ENCODE measurements around the gene RNF126.
A peak's percentile ranks its signal among the peaks of the same experiment; 100 is the strongest.

The RNF126 gene

GRCh38 chr19:677601-678436 is 14.8 kb upstream of the RNF126 start:
- no peak for DNase-seq (ENCODE audit: low spot score)
- no peak overlapping the region for H3K4ac ChIP-seq (ENCODE audit: low read length)
- H3K27ac ChIP-seq (replicated peaks; ENCODE audit: low read length): no peak overlapping the region

GRCh38 chr19:677201-677600 is 14.2 kb upstream of the RNF126 start:
- H3K4me3 ChIP-seq (ENCODE audit: low read length in 2 of 2): no peak overlapping the region

More at GRCh38 chr19:677601-678436, 14.8 kb upstream of the RNF126 start:
- Histone ChIP-seq H3K18ac (ENCODE audit: low read length) (no peak overlapping the region), H3K4me3 (ENCODE audit: low read length in 2 of 2) (no peak overlapping the region), H3K14ac (ENCODE audit: low read length) (peak overlapping the region; percentile 56), H4K91ac (ENCODE audit: low read depth, low read length, poor library complexity) (no peak overlapping the region), H3K36me3 (replicated peaks in 1 of 2; ENCODE audit: control insufficient read depth in 2 of 2, insufficient read depth in 2 of 2, low read length in 2 of 2) (no peaks in the 10 kb centered on the region), H4K8ac (ENCODE audit: low read depth, low read length) (no peak overlapping the region), H3K9ac (ENCODE audit: low read depth, low read length, poor library complexity) (peak overlapping the region; percentile 77), H3K27me3 (ENCODE audit: control insufficient read depth in 3 of 3, insufficient read depth in 3 of 3, low read depth in 1 of 3, low read length in 3 of 3) (peaks cover 2 to 18% (median 18%) of the 10 kb centered on the region in 3 experiments), H3K79me1 (ENCODE audit: low read depth, low read length) (peaks cover 6% of the 10 kb centered on the region), H2BK5ac (ENCODE audit: low read length) (no peak overlapping the region), H2AK5ac (ENCODE audit: low read depth, low read length) (peak overlapping the region; percentile 74), H2BK12ac (ENCODE audit: low read length) (no peak overlapping the region), H3K4me1 (ENCODE audit: control insufficient read depth in 2 of 2, insufficient read depth in 1 of 2, low read depth in 1 of 2, low read length in 2 of 2) (peaks cover 14 to 25% of the 10 kb centered on the region in 2 donors), H3K4me2 (ENCODE audit: insufficient read depth, low read length, poor library complexity, severe bottlenecking) (no peak overlapping the region), H2BK15ac (ENCODE audit: low read length) (peak overlapping the region; percentile 67), H2AFZ (ENCODE audit: low read length) (no peak overlapping the region), H3K23ac (ENCODE audit: low read depth, low read length, poor library complexity) (no peak overlapping the region), H3K9me3 (replicated peaks in 1 of 2; ENCODE audit: control insufficient read depth in 2 of 2, insufficient read depth in 1 of 2, low read depth in 1 of 2, low read length in 2 of 2) (no peaks in the 10 kb centered on the region), H2BK120ac (ENCODE audit: low read depth, low read length) (no peak overlapping the region)
- no CpG with 5 or more reads among the region's 22 CpGs for WGBS, 2 donors (ENCODE audit: extremely low coverage in 2 of 2, insufficient read length in 2 of 2, insufficient replicate concordance in 1 of 2)

GRCh38 chr19:676339-677105 is 13.5 kb upstream of the RNF126 start, which contains the start of gene FSTL3:
TSS of gene FSTL3 (plus strand) at chr19:676392. CDS start at chr19:676424, 32 bp downstream.
- peaks cover 6% of the 10 kb centered on the region for H3K79me1 ChIP-seq (ENCODE audit: low read depth, low read length)
- H3K27ac ChIP-seq (replicated peaks; ENCODE audit: low read length): no peak within 1 kb of the TSS
- peaks cover 2 to 18% (median 18%) of the 10 kb centered on the region in 3 experiments for H3K27me3 ChIP-seq (ENCODE audit: control insufficient read depth in 3 of 3, insufficient read depth in 3 of 3, low read depth in 1 of 3, low read length in 3 of 3)
- H3K4me1 ChIP-seq (ENCODE audit: control insufficient read depth in 2 of 2, insufficient read depth in 1 of 2, low read depth in 1 of 2, low read length in 2 of 2): peaks cover 14 to 25% of the 10 kb centered on the region in 2 donors
- no CpG with 5 or more reads among the region's 63 CpGs for WGBS, 2 donors (ENCODE audit: extremely low coverage in 2 of 2, insufficient read length in 2 of 2, insufficient replicate concordance in 1 of 2)
- H2BK12ac ChIP-seq (ENCODE audit: low read length): no peak within 1 kb of the TSS
- no peak within 1 kb of the TSS for H4K8ac ChIP-seq (ENCODE audit: low read depth, low read length)
- H2BK120ac ChIP-seq (ENCODE audit: low read depth, low read length): no peak within 1 kb of the TSS
- H2AFZ ChIP-seq (ENCODE audit: low read length): peak within 1 kb of the TSS; percentile 73
- no peak within 1 kb of the TSS for H2BK5ac ChIP-seq (ENCODE audit: low read length)
- H3K18ac ChIP-seq (ENCODE audit: low read length): peak within 1 kb of the TSS; percentile 85
- peak within 1 kb of the TSS; percentile 98 for H2AK5ac ChIP-seq (ENCODE audit: low read depth, low read length)
- no peak within 1 kb of the TSS for H3K4ac ChIP-seq (ENCODE audit: low read length)
- H3K23ac ChIP-seq (ENCODE audit: low read depth, low read length, poor library complexity): peak within 1 kb of the TSS; percentile 91
- no peak within 1 kb of the TSS for H4K91ac ChIP-seq (ENCODE audit: low read depth, low read length, poor library complexity)
- peak within 1 kb of the TSS; percentile 49 for H3K14ac ChIP-seq (ENCODE audit: low read length)
- H3K4me3 ChIP-seq (ENCODE audit: low read length in 2 of 2): no peak within 1 kb of the TSS
- H3K9me3 ChIP-seq (replicated peaks in 1 of 2; ENCODE audit: control insufficient read depth in 2 of 2, insufficient read depth in 1 of 2, low read depth in 1 of 2, low read length in 2 of 2): no peaks in the 10 kb centered on the region
- no peak within 1 kb of the TSS for H2BK15ac ChIP-seq (ENCODE audit: low read length)
- no peak for DNase-seq (ENCODE audit: low spot score)
- H3K36me3 ChIP-seq (replicated peaks in 1 of 2; ENCODE audit: control insufficient read depth in 2 of 2, insufficient read depth in 2 of 2, low read length in 2 of 2): no peaks in the 10 kb centered on the region
- peak within 1 kb of the TSS; percentile 44 for H3K9ac ChIP-seq (ENCODE audit: low read depth, low read length, poor library complexity)
- H3K4me2 ChIP-seq (ENCODE audit: insufficient read depth, low read length, poor library complexity, severe bottlenecking): peak within 1 kb of the TSS; percentile 40

More at GRCh38 chr19:677201-677600, 14.2 kb upstream of the RNF126 start:
- Histone ChIP-seq H2BK120ac (ENCODE audit: low read depth, low read length) (no peak overlapping the region), H3K27me3 (ENCODE audit: control insufficient read depth in 3 of 3, insufficient read depth in 3 of 3, low read depth in 1 of 3, low read length in 3 of 3) (peaks cover 2 to 18% (median 18%) of the 10 kb centered on the region in 3 experiments), H3K4ac (ENCODE audit: low read length) (no peak overlapping the region), H3K9me3 (replicated peaks in 1 of 2; ENCODE audit: control insufficient read depth in 2 of 2, insufficient read depth in 1 of 2, low read depth in 1 of 2, low read length in 2 of 2) (no peaks in the 10 kb centered on the region), H3K4me1 (ENCODE audit: control insufficient read depth in 2 of 2, insufficient read depth in 1 of 2, low read depth in 1 of 2, low read length in 2 of 2) (peaks cover 14 to 25% of the 10 kb centered on the region in 2 donors), H4K8ac (ENCODE audit: low read depth, low read length) (no peak overlapping the region), H2AK5ac (ENCODE audit: low read depth, low read length) (peak overlapping the region; percentile 35), H3K14ac (ENCODE audit: low read length) (no peak overlapping the region), H2AFZ (ENCODE audit: low read length) (no peak overlapping the region), H4K91ac (ENCODE audit: low read depth, low read length, poor library complexity) (no peak overlapping the region), H2BK5ac (ENCODE audit: low read length) (no peak overlapping the region), H3K36me3 (replicated peaks in 1 of 2; ENCODE audit: control insufficient read depth in 2 of 2, insufficient read depth in 2 of 2, low read length in 2 of 2) (no peaks in the 10 kb centered on the region), H3K23ac (ENCODE audit: low read depth, low read length, poor library complexity) (no peak overlapping the region), H2BK15ac (ENCODE audit: low read length) (no peak overlapping the region), H3K79me1 (ENCODE audit: low read depth, low read length) (peaks cover 6% of the 10 kb centered on the region), H2BK12ac (ENCODE audit: low read length) (no peak overlapping the region), H3K9ac (ENCODE audit: low read depth, low read length, poor library complexity) (no peak overlapping the region), H3K4me2 (ENCODE audit: insufficient read depth, low read length, poor library complexity, severe bottlenecking) (no peak overlapping the region), H3K27ac (replicated peaks; ENCODE audit: low read length) (no peak overlapping the region), H3K18ac (ENCODE audit: low read length) (no peak overlapping the region)
- no peak for DNase-seq (ENCODE audit: low spot score)
- WGBS, 2 donors (ENCODE audit: extremely low coverage in 2 of 2, insufficient read length in 2 of 2, insufficient replicate concordance in 1 of 2): no CpG with 5 or more reads among the region's 15 CpGs

GRCh38 chr19:676007-676338 is 13.0 kb upstream of the RNF126 start:
- Histone ChIP-seq H2BK5ac (ENCODE audit: low read length) (no peak overlapping the region), H2BK12ac (ENCODE audit: low read length) (no peak overlapping the region), H3K4ac (ENCODE audit: low read length) (no peak overlapping the region), H3K4me2 (ENCODE audit: insufficient read depth, low read length, poor library complexity, severe bottlenecking) (peak overlapping the region; percentile 11), H4K91ac (ENCODE audit: low read depth, low read length, poor library complexity) (no peak overlapping the region), H3K27ac (replicated peaks; ENCODE audit: low read length) (no peak overlapping the region), H2BK120ac (ENCODE audit: low read depth, low read length) (no peak overlapping the region), H2AK5ac (ENCODE audit: low read depth, low read length) (peak overlapping the region; percentile 98), H3K9me3 (replicated peaks in 1 of 2; ENCODE audit: control insufficient read depth in 2 of 2, insufficient read depth in 1 of 2, low read depth in 1 of 2, low read length in 2 of 2) (no peaks in the 10 kb centered on the region), H3K79me1 (ENCODE audit: low read depth, low read length) (peaks cover 2% of the 10 kb centered on the region), H3K36me3 (replicated peaks in 1 of 2; ENCODE audit: control insufficient read depth in 2 of 2, insufficient read depth in 2 of 2, low read length in 2 of 2) (no peaks in the 10 kb centered on the region), H3K27me3 (ENCODE audit: control insufficient read depth in 3 of 3, insufficient read depth in 3 of 3, low read depth in 1 of 3, low read length in 3 of 3) (peaks cover 2 to 18% (median 18%) of the 10 kb centered on the region in 3 experiments), H3K9ac (ENCODE audit: low read depth, low read length, poor library complexity) (no peak overlapping the region), H3K14ac (ENCODE audit: low read length) (no peak overlapping the region), H4K8ac (ENCODE audit: low read depth, low read length) (no peak overlapping the region), H3K4me3 (ENCODE audit: low read length in 2 of 2) (no peak overlapping the region), H2AFZ (ENCODE audit: low read length) (no peak overlapping the region), H3K18ac (ENCODE audit: low read length) (peak overlapping the region; percentile 71), H3K23ac (ENCODE audit: low read depth, low read length, poor library complexity) (peak overlapping the region; percentile 73), H3K4me1 (ENCODE audit: control insufficient read depth in 2 of 2, insufficient read depth in 1 of 2, low read depth in 1 of 2, low read length in 2 of 2) (peaks cover 11 to 25% of the 10 kb centered on the region in 2 donors), H2BK15ac (ENCODE audit: low read length) (no peak overlapping the region)
- no CpG with 5 or more reads among the region's 31 CpGs for WGBS, 2 donors (ENCODE audit: extremely low coverage in 2 of 2, insufficient read length in 2 of 2, insufficient replicate concordance in 1 of 2)
- no peak for DNase-seq (ENCODE audit: low spot score)
